Right lobe of liver (tissue), 6 donors: ENCODE measurements around the gene LEMD3. TPM values are rescaled to one million over a fixed set of nuclear protein-coding genes. Genes with fewer than 3 reads are reported as not detected.
A peak's percentile ranks its signal among the peaks of the same experiment; 100 is the strongest.

ENCODE experiments used
- ATAC-seq, 4 donors: fragments of 200-7000 bp; cut with Tn5 transposase; one replicate each; pipeline ENCODE4 v1.9.1; 2020; ENCODE audit warnings: mild to moderate bottlenecking in 4 of 4, moderate library complexity in 4 of 4
- DNase-seq, 3 donors: peaks; one replicate each; pipeline ENCODE4 v3.0.0-alpha.2; 2020
- H3K27ac ChIP-seq, 3 donors: fragments of 200-600 bp; one replicate each; pipeline ENCODE4 v1.8.0; 2022
- H3K27me3 ChIP-seq, 2 donors: fragments of 200-600 bp; one replicate each; pipeline ENCODE4 v1.8.0; 2022
- H3K36me3 ChIP-seq, 4 donors: fragments of 200-600 bp; sonication (generic) in 1 of 4; one replicate each; pipeline versions ENCODE4 v1.5.1 to v1.8.0; 2017 to 2022; ENCODE audit warnings: control low read depth in 1 of 4
- H3K4me1 ChIP-seq, 4 donors: fragments of 200-600 bp; sonication (generic) in 1 of 4; one replicate each; pipeline versions ENCODE4 v1.5.1 to v1.8.0; 2017 to 2022; ENCODE audit warnings: control low read depth in 1 of 4
- H3K4me3 ChIP-seq, 3 donors: fragments of 200-600 bp; one replicate each; pipeline ENCODE4 v1.8.0; 2022
- H3K9me3 ChIP-seq, 4 donors: fragments of 200-600 bp; sonication (generic) in 1 of 4; one replicate each; pipeline versions ENCODE4 v1.5.1 to v1.8.0; 2017 to 2022; ENCODE audit warnings: control low read depth in 1 of 4
- CTCF ChIP-seq, 4 donors: fragments of 200-600 bp in 3 of 4; fragments of 450-650 bp in 1 of 4; IDR thresholded peaks; one replicate each; pipeline versions ENCODE4 v1.5.1 to v1.8.0; 2016 to 2022; ENCODE audit warnings: antibody characterized with exemption in 4 of 4, mild to moderate bottlenecking in 2 of 4
- POLR2A ChIP-seq: fragments of 450-650 bp; IDR thresholded peaks from one replicate; pipeline ENCODE4 v1.6.1; 2017; ENCODE audit warnings: antibody characterized with exemption, mild to moderate bottlenecking
- WGBS: methylation state at CpG from one replicate; pipeline ENCODE4 v1.1.6; 2018; ENCODE audit warnings: low coverage, low lambda C conversion rate; ENCODE audit not compliant: insufficient coverage; ENCODE audit errors: missing lambda C conversion rate; 5-methylcytosine and 5-hydroxymethylcytosine counted together
- intact Hi-C, 2 donors: fragments of 100-400 bp; cut with DNase I; formaldehyde crosslinking; loops; one replicate each; pipeline versions ENCODE4 v1.11.2 to v1.14.1; 2022
- total RNA-seq, 6 experiments: library from RNA; depleted of rRNA in 2 of 6; stranded (reverse); fragments of >200 nt in 2 of 6; fragmentation: NEBNext Ultra II Directional in 3 of 6; extraction: Animal tissue kit (Norgen Biotek cat#: 25700) in 3 of 6; gene quantifications; one replicate each; pipeline versions ENCODE4 v1.1.0 to v1.2.4, GENCODE V29; 2016 to 2023
- donor health status: DM: no; HTN: yes; CAD: no.
- donor health status: DM: no; HTN: no; CAD: no.
- donor health status: DM: no; HTN: no; CAD: no.
- donor health status: DM: no; HTN: yes; CAD: no.
- donor health status: DM: no; HTN: yes; CAD: no.

Gene LEMD3
- total RNA-seq, 6 experiments from 2014 or later, result 8.6 to 19.0 (median 11.6) TPM

- TF ChIP-seq CTCF (IDR thresholded peaks at IDR 0.05), result no peak
- no peak for TF ChIP-seq POLR2A
- Histone ChIP-seq H3K4me1 (no peaks in the 10 kb centered on the region), H3K4me3 (no peak overlapping the region), H3K27ac (no peak overlapping the region), H3K36me3 (no peaks in the 10 kb centered on the region), H3K9me3 (no peaks in the 10 kb centered on the region), H3K27me3 (no peaks in the 10 kb centered on the region)
- DNase-seq (no peak), ATAC-seq (peak in 1 of 4 donors; percentile 38)
- intact Hi-C loops, result no loop called here
These were observed 17.4 kb upstream of the LEMD3 start for GRCh38 chr12:65152012-65152411.

- intact Hi-C loops, result no loop called here
- H3K4me1 ChIP-seq, result no peaks in the 10 kb centered on the region
- no peak overlapping the region for H3K27ac ChIP-seq
- TF ChIP-seq CTCF (IDR thresholded peaks at IDR 0.05) (no peak), POLR2A (no peak)
- 36% methylated on average over 1 of the region's 1 CpG for WGBS
- ATAC-seq (no peak), DNase-seq (no peak)
- no peaks in the 10 kb centered on the region for H3K36me3 ChIP-seq
- no peak overlapping the region for H3K4me3 ChIP-seq
- no peaks in the 10 kb centered on the region for H3K9me3 ChIP-seq
- no peaks in the 10 kb centered on the region for H3K27me3 ChIP-seq
These were observed 16.8 kb upstream of the LEMD3 start for GRCh38 chr12:65152596-65152995.

GRCh38 chr12:65155784-65156183 lies 13.6 kb upstream of the LEMD3 start:
- TF ChIP-seq CTCF (IDR thresholded peaks at IDR 0.05) (no peak), POLR2A (no peak)
- no peak overlapping the region for H3K4me3 ChIP-seq
- no peaks in the 10 kb centered on the region for H3K36me3 ChIP-seq
- intact Hi-C loops, result no loop called here
- H3K27me3 ChIP-seq, result no peaks in the 10 kb centered on the region
- WGBS, result 45% methylated on average over 2 of the region's 3 CpGs
- ATAC-seq (no peak), DNase-seq (no peak)
- H3K27ac ChIP-seq, result no peak overlapping the region
- H3K4me1 ChIP-seq, result no peaks in the 10 kb centered on the region
- no peaks in the 10 kb centered on the region for H3K9me3 ChIP-seq

- ATAC-seq (peak in 2 of 4 donors; percentile 26 to 39), DNase-seq (no peak)
- Histone ChIP-seq H3K36me3 (no peaks in the 10 kb centered on the region), H3K4me1 (no peaks in the 10 kb centered on the region), H3K27ac (no peak overlapping the region), H3K27me3 (no peaks in the 10 kb centered on the region), H3K4me3 (no peak overlapping the region), H3K9me3 (no peaks in the 10 kb centered on the region)
- intact Hi-C loops, result no loop called here
- 59% methylated on average over 2 of the region's 2 CpGs for WGBS
- TF ChIP-seq CTCF (IDR thresholded peaks at IDR 0.05) (no peak), POLR2A (no peak)
These were observed 13.0 kb upstream of the LEMD3 start for GRCh38 chr12:65156366-65156841.

GRCh38 chr12:65157091-65157490 lies 12.3 kb upstream of the LEMD3 start:
- no peak overlapping the region for H3K4me3 ChIP-seq
- TF ChIP-seq CTCF (IDR thresholded peaks at IDR 0.05) (no peak), POLR2A (no peak)
- no peaks in the 10 kb centered on the region for H3K4me1 ChIP-seq
- no peak overlapping the region for H3K27ac ChIP-seq
- no peak for DNase-seq
- ATAC-seq, result no peak
- H3K9me3 ChIP-seq, result no peaks in the 10 kb centered on the region
- intact Hi-C loops, result no loop called here
- 76% methylated on average over 4 of the region's 4 CpGs for WGBS
- H3K27me3 ChIP-seq, result no peaks in the 10 kb centered on the region
- no peaks in the 10 kb centered on the region for H3K36me3 ChIP-seq
